Measurements from ENCODE around the gene CLPTM1L. TPM values are rescaled to one million over a fixed set of nuclear protein-coding genes. Genes with fewer than 3 reads are reported as not detected.

Gene CLPTM1L
- total and polyA plus RNA-seq, 8 donors, result 60.8 to 202 (median 117) TPM

DNA sequence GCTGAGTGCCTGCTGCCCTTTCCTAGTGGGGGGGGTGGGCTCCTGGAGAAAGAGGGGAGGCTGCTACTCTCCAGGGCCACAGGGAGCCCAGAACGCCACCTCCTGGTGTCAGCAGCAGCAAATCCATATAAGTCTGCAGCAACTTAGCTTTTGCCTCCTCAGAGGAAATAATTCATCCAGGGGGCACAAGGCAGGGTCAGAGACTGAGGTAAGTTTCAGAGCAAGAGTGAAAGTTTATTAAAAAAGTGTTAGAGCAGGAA lies 4.0 kb upstream of the CLPTM1L start:
- no peak for TF ChIP-seq POLR2AphosphoS5 (IDR thresholded peaks at IDR 0.05)
- no peak for TF ChIP-seq EP300 (IDR thresholded peaks at IDR 0.05)
- TF ChIP-seq, protein P1, sequence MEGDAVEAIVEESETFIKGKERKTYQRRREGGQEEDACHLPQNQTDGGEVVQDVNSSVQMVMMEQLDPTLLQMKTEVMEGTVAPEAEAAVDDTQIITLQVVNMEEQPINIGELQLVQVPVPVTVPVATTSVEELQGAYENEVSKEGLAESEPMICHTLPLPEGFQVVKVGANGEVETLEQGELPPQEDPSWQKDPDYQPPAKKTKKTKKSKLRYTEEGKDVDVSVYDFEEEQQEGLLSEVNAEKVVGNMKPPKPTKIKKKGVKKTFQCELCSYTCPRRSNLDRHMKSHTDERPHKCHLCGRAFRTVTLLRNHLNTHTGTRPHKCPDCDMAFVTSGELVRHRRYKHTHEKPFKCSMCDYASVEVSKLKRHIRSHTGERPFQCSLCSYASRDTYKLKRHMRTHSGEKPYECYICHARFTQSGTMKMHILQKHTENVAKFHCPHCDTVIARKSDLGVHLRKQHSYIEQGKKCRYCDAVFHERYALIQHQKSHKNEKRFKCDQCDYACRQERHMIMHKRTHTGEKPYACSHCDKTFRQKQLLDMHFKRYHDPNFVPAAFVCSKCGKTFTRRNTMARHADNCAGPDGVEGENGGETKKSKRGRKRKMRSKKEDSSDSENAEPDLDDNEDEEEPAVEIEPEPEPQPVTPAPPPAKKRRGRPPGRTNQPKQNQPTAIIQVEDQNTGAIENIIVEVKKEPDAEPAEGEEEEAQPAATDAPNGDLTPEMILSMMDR (IDR thresholded peaks at IDR 0.05), result no peak
- Histone ChIP-seq H3K4me1 (peaks cover 10 to 20% (median 18%) of the 10 kb centered on the region in 4 donors), H3K27ac (no peak overlapping the region), H3K4me3 (no peak overlapping the region), H3K9me3 (no peaks in the 10 kb centered on the region), H3K36me3 (no peaks in the 10 kb centered on the region), H3K27me3 (no peaks in the 10 kb centered on the region)
- WGBS, 5 donors, result 17 to 72% (median 47%) methylated on average over 1 of the region's 1 CpG
- no peak for DNase-seq
- intact Hi-C loops (cut with DNase I; ENCODE audit: low total_unique reads), result no loop called here

DNA sequence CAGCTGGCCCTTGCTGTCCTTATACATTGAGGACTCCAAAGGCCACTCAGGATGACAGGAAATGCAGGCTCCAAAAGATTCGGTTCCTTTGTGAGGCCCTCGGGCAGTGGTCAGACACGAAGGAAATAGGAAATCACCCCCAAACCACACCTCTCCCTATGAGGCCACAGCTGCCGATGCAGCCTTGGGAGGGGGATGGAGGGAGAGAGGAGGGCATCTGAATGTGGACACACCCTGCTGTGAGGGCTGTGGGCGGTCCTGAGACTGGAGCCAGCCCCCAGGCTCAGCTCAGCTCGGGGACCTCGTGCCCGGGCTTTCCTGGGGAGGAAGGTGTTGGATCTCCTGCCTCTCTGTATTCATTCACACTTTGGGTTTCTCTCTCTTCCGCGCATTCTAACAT lies 2.7 kb upstream of the CLPTM1L start:
- no peak overlapping the region for H3K4me3 ChIP-seq
- H3K27ac ChIP-seq, result no peak overlapping the region
- intact Hi-C loops (cut with DNase I; ENCODE audit: low total_unique reads), result no loop called here
- no peak for DNase-seq
- peaks cover 19 to 34% (median 31%) of the 10 kb centered on the region in 4 donors for H3K4me1 ChIP-seq
- no peaks in the 10 kb centered on the region for H3K9me3 ChIP-seq
- TF ChIP-seq EP300 (IDR thresholded peaks at IDR 0.05) (no peak), POLR2A (IDR thresholded peaks at IDR 0.05) (no peak), POLR2AphosphoS5 (IDR thresholded peaks at IDR 0.05) (no peak)
- TF ChIP-seq, protein P1 (IDR thresholded peaks at IDR 0.05), result no peak
- H3K36me3 ChIP-seq, result peaks cover 2 to 9% (median 7%) of the 10 kb centered on the region in 4 donors
- no peaks in the 10 kb centered on the region for H3K27me3 ChIP-seq
- 47 to 59% (median 52%) methylated on average over 10 of the region's 10 CpGs for whole genome bisulfite sequencing, 5 donors

DNA sequence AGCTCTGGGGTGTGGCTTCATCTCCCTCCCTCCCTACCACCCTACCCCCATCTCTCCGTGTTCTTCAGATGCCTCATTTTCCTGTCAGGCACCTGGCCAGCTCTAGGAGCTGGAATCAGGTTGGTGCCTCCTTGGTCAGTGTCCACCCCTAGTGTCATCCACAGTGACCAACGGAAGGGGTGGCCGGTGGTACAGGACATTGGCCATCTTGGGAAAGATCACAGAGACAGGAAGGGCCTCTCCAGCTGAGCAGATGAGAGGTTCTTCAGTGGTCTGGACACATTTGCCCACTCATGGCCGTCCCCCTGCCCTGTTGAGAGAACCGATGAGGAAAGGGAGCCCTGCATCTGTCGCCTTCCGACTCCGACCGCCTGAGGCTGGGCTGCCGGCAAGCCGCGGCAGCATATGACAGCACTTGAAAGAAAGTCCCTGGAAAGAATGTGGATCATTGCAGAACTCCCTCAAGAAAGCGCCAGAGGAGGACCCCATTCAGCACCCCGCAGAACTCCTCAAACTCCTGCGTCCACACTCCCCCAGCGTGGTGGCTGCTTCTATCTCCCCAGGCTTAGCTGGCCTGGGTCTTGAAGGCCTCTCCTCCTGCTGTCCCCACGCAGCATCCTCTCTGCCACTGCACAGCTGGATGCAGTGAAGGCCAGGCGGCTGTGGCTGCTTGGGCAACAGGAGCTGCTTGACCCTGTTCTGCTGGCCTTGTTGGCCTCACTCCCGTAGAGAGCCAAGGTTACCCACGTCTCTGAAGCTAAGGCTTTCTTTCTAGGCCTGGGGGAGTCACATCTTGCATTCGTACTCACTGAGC lies 1.9 kb upstream of the CLPTM1L start:
- peaks cover 9 to 16% (median 14%) of the 10 kb centered on the region in 4 donors for H3K36me3 ChIP-seq
- TF ChIP-seq POLR2A (IDR thresholded peaks at IDR 0.05) (no peak), POLR2AphosphoS5 (IDR thresholded peaks at IDR 0.05) (no peak), EP300 (IDR thresholded peaks at IDR 0.05) (no peak)
- TF ChIP-seq, protein P1 (IDR thresholded peaks at IDR 0.05), result no peak
- H3K27ac ChIP-seq, result no peak overlapping the region
- 84 to 90% (median 87%) methylated on average over 20 to 21 of the region's 21 CpGs for WGBS, 5 donors
- intact Hi-C loops (cut with DNase I; ENCODE audit: low total_unique reads), result no loop called here
- no peak for DNase-seq
- no peak overlapping the region for H3K4me3 ChIP-seq
- no peaks in the 10 kb centered on the region for H3K9me3 ChIP-seq
- no peaks in the 10 kb centered on the region for H3K27me3 ChIP-seq
- peaks cover 19 to 40% (median 36%) of the 10 kb centered on the region in 4 donors for H3K4me1 ChIP-seq

DNA sequence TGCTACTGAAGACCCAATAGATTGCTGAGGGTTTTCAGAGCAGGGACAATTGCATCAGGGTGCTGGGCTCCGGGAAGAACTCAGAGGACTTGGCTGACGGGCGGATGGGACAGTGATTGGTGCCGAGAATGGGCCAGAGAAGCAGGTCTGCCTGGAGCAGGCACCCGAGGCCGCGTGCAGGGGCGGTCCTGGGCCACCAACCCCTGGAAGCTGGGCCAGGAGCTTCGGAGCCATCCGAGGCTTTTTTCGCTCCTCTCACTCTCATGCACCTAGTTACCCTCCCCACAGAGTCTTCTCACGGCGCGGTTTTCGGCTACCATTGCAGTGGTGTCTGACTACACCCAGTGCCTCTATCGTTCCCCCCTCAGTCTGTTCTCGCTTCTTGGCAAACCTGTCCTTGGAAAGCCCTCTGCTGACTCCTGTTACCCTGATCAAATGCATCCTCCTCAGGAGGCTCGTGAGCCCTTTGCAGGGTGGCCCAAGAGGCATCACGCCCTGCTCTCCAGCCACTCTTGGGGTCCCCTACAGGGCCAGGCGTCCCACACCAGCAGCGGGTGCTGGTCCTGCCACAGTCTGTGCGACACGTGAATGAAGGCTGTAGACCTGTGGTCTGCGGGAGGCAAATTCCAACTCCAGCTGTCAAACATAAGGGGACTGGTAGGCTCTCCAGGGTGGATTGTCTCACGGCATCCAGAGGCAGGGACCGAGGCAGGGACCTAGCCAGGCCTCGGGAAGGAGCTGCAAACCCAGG lies 1.2 kb upstream of the CLPTM1L start:
- peak overlapping the region; percentile 91 to 99 (median 96) for H3K4me3 ChIP-seq
- peaks cover 19 to 42% (median 37%) of the 10 kb centered on the region in 4 donors for H3K4me1 ChIP-seq
- no peak for DNase-seq
- WGBS, 5 donors, result 75 to 82% (median 79%) methylated on average over 25 to 27 of the region's 27 CpGs
- TF ChIP-seq EP300 (IDR thresholded peaks at IDR 0.05) (no peak), POLR2AphosphoS5 (IDR thresholded peaks at IDR 0.05) (no peak), POLR2A (IDR thresholded peaks at IDR 0.05) (no peak)
- TF ChIP-seq, protein P1 (IDR thresholded peaks at IDR 0.05), result no peak
- no peaks in the 10 kb centered on the region for H3K27me3 ChIP-seq
- intact Hi-C loops (cut with DNase I; ENCODE audit: low total_unique reads), result no loop called here
- peak overlapping the region in 3 of 5 donors; percentile 89 to 92 (median 90) for H3K27ac ChIP-seq
- peaks cover 17 to 24% (median 22%) of the 10 kb centered on the region in 4 donors for H3K36me3 ChIP-seq
- no peaks in the 10 kb centered on the region for H3K9me3 ChIP-seq

All from stomach (tissue), 9 donors.